Hypothalamus (tissue), 51 donors: ENCODE data around the gene NID1.

Source experiments
- DNase-seq, 51 donors: peaks; one replicate each; lab custom pipeline; 2025; lab: John Stamatoyannopoulos, UW

Gene NID1

GRCh38 chr1:236002572-236002971 lies 62.3 kb downstream of the NID1 start:
- no peak for DNase-seq

GRCh38 chr1:236002025-236002390 lies 62.9 kb downstream of the NID1 start:
- DNase-seq = no peak

- DNase-seq = no peak
Observed at GRCh38 chr1:236000781-236001180, 64.1 kb downstream of the NID1 start.

DNA sequence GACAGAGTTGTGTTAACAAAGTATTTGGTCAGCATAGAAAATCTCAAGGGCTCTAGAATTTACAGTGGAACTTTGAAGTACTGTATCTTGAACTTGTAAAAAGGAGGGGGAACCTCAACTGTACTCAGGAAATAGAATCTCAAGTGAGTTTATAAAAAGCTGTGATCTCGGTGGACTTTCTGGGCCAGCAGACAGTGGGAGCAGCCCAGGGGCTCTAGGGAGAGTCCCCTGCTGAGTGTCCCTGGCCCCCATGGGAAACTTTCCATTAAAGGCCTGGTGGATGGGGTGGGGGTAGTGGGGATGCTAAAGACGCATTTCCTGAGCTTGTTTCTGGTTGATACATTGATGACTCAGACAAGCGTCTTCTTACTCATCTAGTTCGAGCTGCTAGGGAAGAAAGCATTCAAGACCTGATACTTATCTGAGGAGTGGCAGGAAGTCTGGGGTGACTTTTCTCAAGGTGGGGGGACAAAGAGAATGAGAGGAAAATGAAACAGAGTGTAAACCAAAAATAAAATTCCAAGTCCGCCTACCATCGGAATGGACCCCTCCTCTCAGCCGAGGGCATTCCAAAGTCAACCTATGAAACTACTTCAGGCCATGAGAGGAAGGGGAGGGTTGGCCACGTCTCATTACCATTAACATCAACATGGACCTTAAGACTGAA lies 65.5 kb downstream of the NID1 start:
- no peak for DNase-seq

- DNase-seq = no peak
Observed at GRCh38 chr1:235998812-235999211, 66.1 kb downstream of the NID1 start.

GRCh38 chr1:235997931-235998330 lies 67.0 kb downstream of the NID1 start:
- no peak for DNase-seq

GRCh38 chr1:235997049-235997448 lies 67.8 kb downstream of the NID1 start:
- DNase-seq = no peak

GRCh38 chr1:235996048-235996785 lies 68.7 kb downstream of the NID1 start:
- no peak for DNase-seq

DNA sequence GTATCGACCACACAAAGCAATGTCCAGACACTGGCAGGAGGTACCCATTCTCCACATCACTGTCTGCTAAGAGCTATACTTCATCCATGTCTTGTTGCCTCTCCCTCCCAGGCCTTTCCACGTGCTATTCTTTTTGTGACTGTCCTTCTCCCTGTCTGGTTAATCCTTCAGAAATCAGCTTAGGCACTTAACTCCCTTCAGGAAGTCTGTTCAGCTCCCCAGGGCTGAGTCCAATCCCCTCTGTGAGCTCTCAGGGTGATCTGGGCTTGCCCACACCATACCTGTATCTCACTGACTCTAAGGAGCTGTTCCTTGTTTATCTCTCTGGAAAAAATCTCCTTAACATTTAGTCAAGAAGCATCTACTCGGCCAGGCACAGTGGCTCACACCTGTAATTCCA lies 69.4 kb downstream of the NID1 start:
- DNase-seq = no peak

- peak in 2 of 51 donors; percentile 3 to 16 for DNase-seq
Observed at GRCh38 chr1:235993652-235994051, 71.2 kb downstream of the NID1 start.

GRCh38 chr1:235992868-235993267 lies 72.0 kb downstream of the NID1 start:
- DNase-seq = no peak

DNA sequence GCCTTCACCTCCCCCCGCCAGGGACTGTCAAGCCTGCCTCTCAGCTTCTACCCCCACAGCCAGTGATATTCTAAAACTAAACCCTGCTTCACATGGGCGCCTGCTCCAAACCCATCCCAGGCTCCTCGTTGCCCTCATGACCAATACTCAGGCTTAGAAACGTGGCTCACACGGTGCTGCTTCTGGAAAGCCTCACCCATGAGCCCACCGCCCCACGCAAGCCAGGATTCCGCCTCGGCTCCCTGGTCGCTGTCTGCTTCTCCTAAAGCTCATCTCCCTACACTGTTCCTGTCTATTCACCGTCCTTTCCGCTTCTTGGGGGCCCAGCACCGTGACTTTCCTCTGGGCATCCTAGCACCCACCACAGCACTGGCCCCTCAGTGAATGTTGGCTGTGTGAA lies 72.5 kb downstream of the NID1 start:
- DNase-seq = no peak

DNA sequence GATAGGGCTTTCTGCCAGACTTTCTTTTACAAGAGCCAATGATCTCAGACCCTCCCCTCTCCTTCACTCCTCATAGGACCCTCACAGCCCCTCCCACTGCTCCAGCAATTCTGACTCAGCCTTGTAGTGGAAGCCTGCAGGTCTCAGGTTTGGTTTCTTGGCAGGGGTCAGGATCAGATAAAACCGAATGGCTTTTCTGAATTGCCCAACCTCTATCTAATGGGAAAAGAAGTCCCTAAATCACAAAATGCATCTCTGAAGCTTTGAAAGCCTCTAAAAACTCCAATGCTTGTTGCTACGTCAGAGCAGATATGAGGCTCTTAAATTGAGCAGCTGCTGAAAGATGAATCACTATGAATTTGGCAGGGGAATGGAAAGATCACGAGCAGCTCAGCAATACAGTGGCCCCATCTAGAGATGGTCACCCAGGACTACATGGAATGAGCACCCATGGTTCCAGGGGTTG lies 74.5 kb downstream of the NID1 start:
- no peak for DNase-seq

- DNase-seq = no peak
Observed at GRCh38 chr1:235989105-235989504, 75.8 kb downstream of the NID1 start.

- no peak for DNase-seq
Observed at GRCh38 chr1:235986869-235987268, 78.0 kb downstream of the NID1 start.

- DNase-seq = no peak
Observed at GRCh38 chr1:235984041-235984825, 80.7 kb downstream of the NID1 start.

GRCh38 chr1:235980976-235981375 lies 83.9 kb downstream of the NID1 start:
- no peak for DNase-seq

DNA sequence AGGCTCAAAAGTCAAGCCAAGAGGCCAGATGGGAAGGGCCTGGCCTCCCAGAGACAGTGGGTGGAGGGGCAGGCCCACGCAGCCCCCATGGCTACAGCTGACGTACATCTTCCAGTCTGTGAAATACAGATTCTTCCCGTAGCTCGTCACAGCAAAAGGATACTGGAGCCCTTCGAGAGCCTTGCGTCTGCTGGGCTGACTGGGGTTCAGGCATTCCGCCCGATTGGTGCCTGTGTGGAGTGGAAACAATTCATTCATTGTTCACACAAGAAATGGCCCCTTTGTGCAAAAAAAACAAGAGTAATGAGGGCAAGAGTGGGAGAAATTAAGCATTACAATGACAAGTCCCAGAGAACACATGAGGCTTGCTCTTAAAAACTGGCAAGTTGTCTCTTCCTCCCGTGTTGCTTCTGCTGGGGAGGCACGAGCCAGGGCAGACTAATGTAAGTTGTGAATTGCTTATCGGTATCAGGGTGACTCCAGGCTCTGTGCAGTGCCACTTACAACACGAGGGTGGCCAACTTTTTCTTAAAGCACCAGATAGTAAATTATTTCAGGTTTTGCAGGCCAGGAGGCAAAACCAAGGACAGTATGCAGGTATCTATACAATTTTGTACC lies 85.1 kb downstream of the NID1 start:
- DNase-seq = peak in 10 of 51 donors; percentile 5 to 32 (median 11)

GRCh38 chr1:235979176-235979575 lies 85.7 kb downstream of the NID1 start:
- DNase-seq = no peak

DNA sequence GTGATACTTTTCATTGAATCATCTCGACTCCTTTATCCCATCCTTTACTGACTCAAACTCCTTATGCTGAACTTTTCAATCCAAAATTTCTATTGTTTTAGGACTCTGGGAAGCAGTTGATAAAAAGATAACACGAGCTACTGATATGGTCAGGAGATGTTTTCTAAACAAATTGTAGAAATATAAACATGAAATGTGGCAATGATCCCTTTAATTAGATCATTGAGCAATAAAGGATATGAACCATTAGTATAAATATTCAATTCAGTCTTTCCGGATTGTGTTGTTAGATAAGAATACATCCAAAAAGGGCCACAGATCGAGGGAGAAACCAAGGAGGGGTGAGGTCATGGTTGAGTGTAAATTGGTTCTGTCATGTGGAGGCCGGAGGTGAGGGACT lies 88.4 kb downstream of the NID1 start:
- no peak for DNase-seq

DNA sequence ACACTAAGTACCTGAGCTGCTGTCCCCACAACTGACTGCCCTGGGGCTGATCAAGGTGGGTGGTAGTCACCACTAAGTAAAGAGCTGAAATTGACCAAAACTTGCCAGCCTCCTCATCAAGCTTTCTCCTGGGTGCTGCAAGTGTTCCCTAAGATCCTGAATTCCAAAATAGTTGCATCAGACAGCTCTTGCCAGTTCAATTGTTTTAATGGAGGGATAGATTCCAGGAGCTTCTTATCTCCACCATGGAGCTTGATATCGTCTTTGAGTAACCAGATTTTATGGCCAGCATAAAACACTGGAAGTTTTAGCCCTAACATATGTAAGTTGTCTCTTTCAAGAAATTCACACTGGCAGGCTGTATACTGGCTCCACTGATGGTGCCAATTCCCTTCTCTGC lies 90.3 kb downstream of the NID1 start:
- DNase-seq = no peak
